GM23338 (cell line): Measurements from ENCODE around the gene SLC35A3. TPM values are rescaled to one million over a fixed set of nuclear protein-coding genes. Genes with fewer than 3 reads are reported as not detected.

Experiments used
- ATAC-seq: fragments of 200-7000 bp; cut with Tn5 transposase; 3 replicates; pipeline ENCODE4 v1.9.1; 2020
- DNase-seq: peaks from one replicate; pipeline ENCODE4 v3.0.0-alpha.2; 2015; ENCODE audit warnings: low spot score
- H2AFZ ChIP-seq: fragments of 200-600 bp; sonication (generic); 2 replicates; pipeline ENCODE4 v1.8.0; 2016; ENCODE audit warnings: antibody characterized with exemption, mild to moderate bottlenecking, moderate library complexity
- H3F3A ChIP-seq: fragments of 200-600 bp; sonication (generic); replicated peaks from 2 replicates; pipeline ENCODE4 v1.8.0; 2017; ENCODE audit warnings: antibody characterized with exemption, mixed run types, low read depth
- H3K27ac ChIP-seq: fragments of 200-600 bp; sonication (generic); 2 replicates; pipeline ENCODE4 v1.6.1; 2016; ENCODE audit warnings: low read depth
- H3K27me3 ChIP-seq: fragments of 200-600 bp; sonication (generic); 2 replicates; pipeline ENCODE4 v1.8.0; 2016; ENCODE audit warnings: mild to moderate bottlenecking, mixed run types, moderate library complexity; ENCODE audit not compliant: insufficient read depth
- H3K36me3 ChIP-seq: fragments of 200-600 bp; sonication (generic); 2 replicates; pipeline ENCODE4 v1.8.0; 2016; ENCODE audit warnings: mild to moderate bottlenecking; ENCODE audit not compliant: insufficient read depth
- H3K4me1 ChIP-seq: fragments of 200-600 bp; sonication (generic); 2 replicates; pipeline ENCODE4 v1.8.0; 2016; ENCODE audit warnings: mild to moderate bottlenecking, moderate library complexity; ENCODE audit not compliant: insufficient read depth
- H3K4me2 ChIP-seq: fragments of 200-600 bp; sonication (generic); 2 replicates; pipeline ENCODE4 v1.7.1; 2017; ENCODE audit warnings: mixed run types
- H3K4me3 ChIP-seq: fragments of 200-600 bp; sonication (generic); 2 replicates; pipeline ENCODE4 v1.6.1; 2016; ENCODE audit warnings: mixed run types
- H3K79me2 ChIP-seq: fragments of 200-600 bp; sonication (generic); replicated peaks from 2 replicates; pipeline ENCODE4 v1.8.0; 2017; ENCODE audit warnings: mild to moderate bottlenecking; ENCODE audit not compliant: insufficient read depth
- H3K9me2 ChIP-seq: fragments of 200-600 bp; sonication (generic); 2 replicates; pipeline ENCODE4 v1.8.0; 2017; ENCODE audit not compliant: insufficient read depth
- H4K20me1 ChIP-seq: fragments of 200-600 bp; sonication (generic); replicated peaks from 2 replicates; pipeline ENCODE4 v1.8.0; 2017; ENCODE audit warnings: mild to moderate bottlenecking; ENCODE audit not compliant: insufficient read depth
- H3K27ac Mint-ChIP-seq: 2 replicates; pipeline ENCODE4 v1.8.0; 2020; ENCODE audit warnings: inconsistent platforms, mild to moderate bottlenecking, moderate library complexity, mixed read lengths
- H3K27me3 Mint-ChIP-seq: 3 replicates; pipeline ENCODE4 v1.8.0; 2022; ENCODE audit warnings: low read depth, mild to moderate bottlenecking, moderate library complexity, mixed read lengths, inconsistent platforms; ENCODE audit not compliant: insufficient read depth, poor library complexity
- H3K36me3 Mint-ChIP-seq: 3 replicates; pipeline ENCODE4 v1.8.0; 2021; ENCODE audit warnings: low read depth, mild to moderate bottlenecking, inconsistent platforms, moderate library complexity, mixed read lengths
- H3K4me1 Mint-ChIP-seq: 3 replicates; pipeline ENCODE4 v1.8.0; 2020; ENCODE audit warnings: mild to moderate bottlenecking, inconsistent platforms, mixed read lengths
- H3K4me3 Mint-ChIP-seq: 3 replicates; pipeline ENCODE4 v1.8.0; 2021; ENCODE audit warnings: moderate library complexity, mild to moderate bottlenecking, inconsistent platforms, mixed read lengths
- H3K9me3 Mint-ChIP-seq: 3 replicates; pipeline ENCODE4 v1.8.0; 2020; ENCODE audit warnings: moderate library complexity, mild to moderate bottlenecking, inconsistent platforms, mixed read lengths
- CTCF ChIP-seq, 2 experiments: fragments of 200-600 bp in 1 of 2; sonication (generic) in 1 of 2; conservative IDR thresholded peaks; 2 replicates each; pipeline versions ENCODE4 v1.5.1 to v1.6.1; 2016 to 2017; ENCODE audit warnings: antibody characterized with exemption in 2 of 2, low read depth in 2 of 2, mild to moderate bottlenecking in 2 of 2, moderate library complexity in 1 of 2
- ETS1 ChIP-seq: IDR thresholded peaks from 2 replicates; pipeline ENCODE4 v1.6.1; 2016; ENCODE audit warnings: antibody characterized with exemption
- EZH2 ChIP-seq: fragments of 200-600 bp; sonication (generic); IDR thresholded peaks from one replicate; pipeline ENCODE4 v1.8.0; 2017; ENCODE audit warnings: antibody characterized with exemption, mild to moderate bottlenecking, low read depth; ENCODE audit not compliant: unreplicated experiment
- EZH2phosphoT487 ChIP-seq: fragments of 200-600 bp; sonication (generic); IDR thresholded peaks from one replicate; pipeline ENCODE4 v1.8.1; 2018; ENCODE audit warnings: antibody characterized with exemption; ENCODE audit not compliant: unreplicated experiment
- JUNB ChIP-seq: IDR thresholded peaks from one replicate; pipeline ENCODE4 v1.6.1; 2016; ENCODE audit warnings: antibody characterized with exemption; ENCODE audit not compliant: unreplicated experiment
- NANOG ChIP-seq: IDR thresholded peaks from 2 replicates; pipeline ENCODE4 v1.6.1; 2016; ENCODE audit warnings: antibody characterized with exemption, borderline replicate concordance
- POLR2AphosphoS5 ChIP-seq: IDR thresholded peaks from 2 replicates; pipeline ENCODE4 v1.6.1; 2016; ENCODE audit warnings: antibody characterized with exemption, low read depth
- REST ChIP-seq: IDR thresholded peaks from one replicate; pipeline ENCODE4 v1.6.1; 2018; ENCODE audit warnings: antibody characterized with exemption; ENCODE audit not compliant: unreplicated experiment
- STAT1 ChIP-seq: IDR thresholded peaks from one replicate; pipeline ENCODE4 v1.6.1; 2016; ENCODE audit warnings: antibody characterized with exemption; ENCODE audit not compliant: unreplicated experiment
- ZNF114 ChIP-seq: fragments of 250-450 bp; sonication (Bioruptor Pico); IDR thresholded peaks from 2 replicates; pipeline ENCODE4 v1.5.0; 2020; ENCODE audit warnings: mild to moderate bottlenecking, moderate library complexity
- ZNF331 ChIP-seq: fragments of 250-450 bp; sonication (Bioruptor Pico); IDR thresholded peaks from 2 replicates; pipeline ENCODE4 v1.5.0; 2020; ENCODE audit warnings: low read depth, mild to moderate bottlenecking, moderate library complexity
- polyA plus RNA-seq: library from polyadenylated mRNA; unstranded; fragments of >200 nt; fragmentation: Nextera tagmentation; extraction: Ambion mirVana; gene quantifications from 2 replicates; pipeline ENCODE4 v1.2.1, GENCODE V29; 2016
- total RNA-seq: library from RNA; depleted of rRNA; stranded (reverse); fragments of >200 nt; shearing (Covaris generic); gene quantifications from 2 replicates; pipeline ENCODE4 v1.2.3, GENCODE V29; 2014
- TF ChIP-seq, protein P1 (sequence below): fragments of 250-450 bp; sonication (Bioruptor Pico); IDR thresholded peaks from 2 replicates; pipeline ENCODE4 v1.5.0; 2020; ENCODE audit warnings: mild to moderate bottlenecking, moderate library complexity

SLC35A3 gene
- total and polyA plus RNA-seq, 2 experiments from 2014 or later: 7.6 to 27.2 TPM

DNA sequence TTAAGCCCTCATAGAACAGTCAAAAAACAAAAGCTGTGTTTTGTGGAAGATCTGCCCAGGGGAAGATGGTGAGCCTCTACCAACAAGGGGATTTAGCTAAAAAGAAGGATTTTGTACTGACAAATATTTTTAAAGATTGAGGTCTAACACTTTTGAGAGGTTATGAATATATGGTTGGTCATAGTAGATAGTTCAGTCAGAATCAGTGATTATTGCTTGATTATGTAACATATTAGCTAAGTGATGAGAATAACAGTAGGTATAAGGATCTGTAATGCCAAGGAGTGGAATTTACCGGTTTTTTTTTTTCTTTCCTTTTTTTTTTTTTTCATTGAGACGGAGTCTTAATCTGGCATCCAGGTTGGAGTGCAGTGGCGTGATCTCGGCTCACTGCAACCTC, 83.9 kb downstream of the SLC35A3 start:
- H3K36me3 ChIP-seq: peaks cover 7% of the 10 kb centered on the region; the same call in 1 of the 2 replicates
- H3K27ac Mint-ChIP-seq: no peak overlapping the region
- H4K20me1 ChIP-seq: peaks cover 8% of the 10 kb centered on the region
- no peaks in the 10 kb centered on the region for H3K27me3 ChIP-seq
- no peaks in the 10 kb centered on the region for H3F3A ChIP-seq
- no peak overlapping the region for H3K27ac ChIP-seq
- no peaks in the 10 kb centered on the region for H3K9me2 ChIP-seq
- no peaks in the 10 kb centered on the region for H3K27me3 Mint-ChIP-seq
- TF ChIP-seq STAT1: no peak
- TF ChIP-seq JUNB: no peak
- no peak for TF ChIP-seq POLR2AphosphoS5
- TF ChIP-seq ETS1: no peak
- no peak for TF ChIP-seq EZH2phosphoT487
- TF ChIP-seq NANOG: no peak
- TF ChIP-seq REST: no peak
- no peak for TF ChIP-seq EZH2
- TF ChIP-seq ZNF114 (CRISPR knock-in tag): no peak
- TF ChIP-seq ZNF331 (CRISPR knock-in tag): no peak
- TF ChIP-seq, protein P1, sequence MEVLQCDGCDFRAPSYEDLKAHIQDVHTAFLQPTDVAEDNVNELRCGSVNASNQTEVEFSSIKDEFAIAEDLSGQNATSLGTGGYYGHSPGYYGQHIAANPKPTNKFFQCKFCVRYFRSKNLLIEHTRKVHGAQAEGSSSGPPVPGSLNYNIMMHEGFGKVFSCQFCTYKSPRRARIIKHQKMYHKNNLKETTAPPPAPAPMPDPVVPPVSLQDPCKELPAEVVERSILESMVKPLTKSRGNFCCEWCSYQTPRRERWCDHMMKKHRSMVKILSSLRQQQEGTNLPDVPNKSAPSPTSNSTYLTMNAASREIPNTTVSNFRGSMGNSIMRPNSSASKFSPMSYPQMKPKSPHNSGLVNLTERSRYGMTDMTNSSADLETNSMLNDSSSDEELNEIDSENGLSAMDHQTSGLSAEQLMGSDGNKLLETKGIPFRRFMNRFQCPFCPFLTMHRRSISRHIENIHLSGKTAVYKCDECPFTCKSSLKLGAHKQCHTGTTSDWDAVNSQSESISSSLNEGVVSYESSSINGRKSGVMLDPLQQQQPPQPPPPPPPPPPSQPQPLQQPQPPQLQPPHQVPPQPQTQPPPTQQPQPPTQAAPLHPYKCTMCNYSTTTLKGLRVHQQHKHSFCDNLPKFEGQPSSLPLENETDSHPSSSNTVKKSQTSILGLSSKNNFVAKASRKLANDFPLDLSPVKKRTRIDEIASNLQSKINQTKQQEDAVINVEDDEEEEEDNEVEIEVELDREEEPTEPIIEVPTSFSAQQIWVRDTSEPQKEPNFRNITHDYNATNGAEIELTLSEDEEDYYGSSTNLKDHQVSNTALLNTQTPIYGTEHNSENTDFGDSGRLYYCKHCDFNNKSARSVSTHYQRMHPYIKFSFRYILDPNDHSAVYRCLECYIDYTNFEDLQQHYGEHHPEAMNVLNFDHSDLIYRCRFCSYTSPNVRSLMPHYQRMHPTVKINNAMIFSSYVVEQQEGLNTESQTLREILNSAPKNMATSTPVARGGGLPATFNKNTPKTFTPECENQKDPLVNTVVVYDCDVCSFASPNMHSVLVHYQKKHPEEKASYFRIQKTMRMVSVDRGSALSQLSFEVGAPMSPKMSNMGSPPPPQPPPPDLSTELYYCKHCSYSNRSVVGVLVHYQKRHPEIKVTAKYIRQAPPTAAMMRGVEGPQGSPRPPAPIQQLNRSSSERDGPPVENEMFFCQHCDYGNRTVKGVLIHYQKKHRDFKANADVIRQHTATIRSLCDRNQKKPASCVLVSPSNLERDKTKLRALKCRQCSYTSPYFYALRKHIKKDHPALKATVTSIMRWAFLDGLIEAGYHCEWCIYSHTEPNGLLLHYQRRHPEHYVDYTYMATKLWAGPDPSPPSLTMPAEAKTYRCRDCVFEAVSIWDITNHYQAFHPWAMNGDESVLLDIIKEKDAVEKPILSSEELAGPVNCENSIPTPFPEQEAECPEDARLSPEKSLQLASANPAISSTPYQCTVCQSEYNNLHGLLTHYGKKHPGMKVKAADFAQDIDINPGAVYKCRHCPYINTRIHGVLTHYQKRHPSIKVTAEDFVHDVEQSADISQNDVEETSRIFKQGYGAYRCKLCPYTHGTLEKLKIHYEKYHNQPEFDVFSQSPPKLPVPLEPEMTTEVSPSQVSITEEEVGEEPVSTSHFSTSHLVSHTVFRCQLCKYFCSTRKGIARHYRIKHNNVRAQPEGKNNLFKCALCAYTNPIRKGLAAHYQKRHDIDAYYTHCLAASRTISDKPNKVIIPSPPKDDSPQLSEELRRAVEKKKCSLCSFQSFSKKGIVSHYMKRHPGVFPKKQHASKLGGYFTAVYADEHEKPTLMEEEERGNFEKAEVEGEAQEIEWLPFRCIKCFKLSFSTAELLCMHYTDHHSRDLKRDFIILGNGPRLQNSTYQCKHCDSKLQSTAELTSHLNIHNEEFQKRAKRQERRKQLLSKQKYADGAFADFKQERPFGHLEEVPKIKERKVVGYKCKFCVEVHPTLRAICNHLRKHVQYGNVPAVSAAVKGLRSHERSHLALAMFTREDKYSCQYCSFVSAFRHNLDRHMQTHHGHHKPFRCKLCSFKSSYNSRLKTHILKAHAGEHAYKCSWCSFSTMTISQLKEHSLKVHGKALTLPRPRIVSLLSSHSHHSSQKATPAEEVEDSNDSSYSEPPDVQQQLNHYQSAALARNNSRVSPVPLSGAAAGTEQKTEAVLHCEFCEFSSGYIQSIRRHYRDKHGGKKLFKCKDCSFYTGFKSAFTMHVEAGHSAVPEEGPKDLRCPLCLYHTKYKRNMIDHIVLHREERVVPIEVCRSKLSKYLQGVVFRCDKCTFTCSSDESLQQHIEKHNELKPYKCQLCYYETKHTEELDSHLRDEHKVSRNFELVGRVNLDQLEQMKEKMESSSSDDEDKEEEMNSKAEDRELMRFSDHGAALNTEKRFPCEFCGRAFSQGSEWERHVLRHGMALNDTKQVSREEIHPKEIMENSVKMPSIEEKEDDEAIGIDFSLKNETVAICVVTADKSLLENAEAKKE (CRISPR knock-in tag): no peak
- no peak for TF ChIP-seq CTCF (conservative IDR thresholded peaks at IDR 0.05; ENCODE audit: low read depth in 2 of 2)
- ATAC-seq (no peak), DNase-seq (no peak)
- H3K9me3 Mint-ChIP-seq: no peaks in the 10 kb centered on the region
- no peak overlapping the region for H3K4me3 ChIP-seq
- H3K79me2 ChIP-seq: peaks cover 97% of the 10 kb centered on the region
- peaks cover 10% of the 10 kb centered on the region; the same call in 2 of the 3 replicates for H3K36me3 Mint-ChIP-seq
- H3K4me1 Mint-ChIP-seq: peaks cover 15% of the 10 kb centered on the region
- H3K4me1 ChIP-seq: peaks cover 14% of the 10 kb centered on the region
- H3K4me2 ChIP-seq: no peak overlapping the region
- no peak overlapping the region for H3K4me3 Mint-ChIP-seq
- H2AFZ ChIP-seq: no peak overlapping the region
